ENCODE data around the gene CDK15.

DNA sequence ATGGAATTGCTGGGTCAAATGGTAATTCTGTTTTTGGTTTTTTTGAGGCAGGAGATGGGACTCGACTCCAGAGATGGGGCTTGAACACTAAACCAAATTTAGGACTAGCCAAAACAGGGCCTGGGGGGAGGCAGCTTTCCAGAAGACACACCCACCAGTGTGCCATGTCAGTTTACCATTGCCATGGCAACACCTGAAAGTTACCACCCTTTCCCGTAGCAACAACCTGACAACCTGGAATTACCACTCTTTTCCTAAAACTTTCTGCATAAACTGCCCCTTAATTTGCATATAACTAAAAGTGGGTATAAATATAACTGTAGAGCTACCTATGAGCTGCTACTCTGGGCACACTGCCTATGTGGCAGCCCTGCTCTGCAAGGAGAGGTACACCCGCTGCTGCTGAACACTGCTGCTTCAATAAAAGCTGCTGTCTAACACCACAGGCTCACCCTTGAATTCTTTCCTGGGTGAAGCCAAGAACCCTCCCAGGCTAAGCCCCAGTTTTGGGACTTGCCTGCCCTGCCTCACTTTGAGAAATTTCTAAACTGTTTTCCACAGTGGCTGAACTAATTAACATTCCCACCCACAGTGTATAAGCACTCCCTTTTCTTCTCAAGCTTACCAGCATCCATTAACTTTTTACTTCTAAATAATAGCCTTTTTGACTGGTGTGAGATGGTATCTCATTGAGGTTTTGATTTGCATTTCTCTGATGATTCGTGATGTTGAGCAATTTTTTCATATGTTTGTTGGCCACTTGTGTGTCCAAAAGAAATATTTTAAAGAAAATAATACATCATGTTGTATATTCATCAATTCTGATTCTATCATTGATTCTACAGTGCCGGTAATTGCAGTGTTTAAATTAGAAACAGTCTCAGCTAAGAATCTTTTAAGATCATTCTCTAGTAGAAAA, 10.6 kb downstream of the CDK15 start:
- no peak for TF ChIP-seq POLR2AphosphoS5 (IDR thresholded peaks at IDR 0.05)
- TF ChIP-seq, protein P1, sequence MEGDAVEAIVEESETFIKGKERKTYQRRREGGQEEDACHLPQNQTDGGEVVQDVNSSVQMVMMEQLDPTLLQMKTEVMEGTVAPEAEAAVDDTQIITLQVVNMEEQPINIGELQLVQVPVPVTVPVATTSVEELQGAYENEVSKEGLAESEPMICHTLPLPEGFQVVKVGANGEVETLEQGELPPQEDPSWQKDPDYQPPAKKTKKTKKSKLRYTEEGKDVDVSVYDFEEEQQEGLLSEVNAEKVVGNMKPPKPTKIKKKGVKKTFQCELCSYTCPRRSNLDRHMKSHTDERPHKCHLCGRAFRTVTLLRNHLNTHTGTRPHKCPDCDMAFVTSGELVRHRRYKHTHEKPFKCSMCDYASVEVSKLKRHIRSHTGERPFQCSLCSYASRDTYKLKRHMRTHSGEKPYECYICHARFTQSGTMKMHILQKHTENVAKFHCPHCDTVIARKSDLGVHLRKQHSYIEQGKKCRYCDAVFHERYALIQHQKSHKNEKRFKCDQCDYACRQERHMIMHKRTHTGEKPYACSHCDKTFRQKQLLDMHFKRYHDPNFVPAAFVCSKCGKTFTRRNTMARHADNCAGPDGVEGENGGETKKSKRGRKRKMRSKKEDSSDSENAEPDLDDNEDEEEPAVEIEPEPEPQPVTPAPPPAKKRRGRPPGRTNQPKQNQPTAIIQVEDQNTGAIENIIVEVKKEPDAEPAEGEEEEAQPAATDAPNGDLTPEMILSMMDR (IDR thresholded peaks at IDR 0.05): no peak
